ENCODE data around the gene BRINP2. TPM values are rescaled to one million over a fixed set of nuclear protein-coding genes. Genes with fewer than 3 reads are reported as not detected.
A peak's percentile ranks its signal among the peaks of the same experiment; 100 is the strongest.

BRINP2 gene
- total and polyA plus RNA-seq, 2 of the 8 experiments (the other 6 are each of a cell fraction or from before 2014, with no cell fraction given) = 0.39 to 0.42 TPM

GRCh38 chr1:177185209-177185608 lies 14.5 kb downstream of the BRINP2 start:
- Histone ChIP-seq H2BK15ac (ENCODE audit: low read length) (no peak overlapping the region), H2BK12ac (ENCODE audit: low read depth, low read length) (no peak overlapping the region), H3K4me1 (replicated peaks in 1 of 4; ENCODE audit: control insufficient read depth in 3 of 4, insufficient read depth in 4 of 4, low read length in 3 of 4) (peaks cover 0 to 6% (median 2%) of the 10 kb centered on the region in 4 experiments; a peak in 4 of 7 replicates), H3K27ac (ENCODE audit: low read depth, low read length) (no peak overlapping the region), H3K4ac (replicated peaks; ENCODE audit: insufficient read length, low read depth, low read length) (no peak overlapping the region), H3K79me2 (ENCODE audit: control insufficient read depth in 1 of 2, insufficient read depth in 2 of 2, low read length in 2 of 2) (no peaks in the 10 kb centered on the region), H3K18ac (ENCODE audit: extremely low read depth, low read length) (no peak overlapping the region), H2AFZ (ENCODE audit: low read length) (no peak overlapping the region), H3K4me3 (ENCODE audit: extremely low read depth in 1 of 4, insufficient read depth in 2 of 4, low read depth in 3 of 4, low read length in 4 of 4) (no peak overlapping the region), H3K27me3 (replicated peaks in 1 of 4; ENCODE audit: control insufficient read depth in 3 of 4, extremely low read depth in 1 of 4, insufficient read depth in 3 of 4, low read length in 3 of 4) (peaks cover 2 to 13% (median 9%) of the 10 kb centered on the region in 4 experiments; a peak in 5 of 7 replicates), H3K9me3 (ENCODE audit: insufficient read depth in 2 of 2, low read depth in 1 of 2, low read length in 1 of 2) (no peaks in the 10 kb centered on the region), H4K5ac (ENCODE audit: insufficient read length, low read depth, low read length) (no peak overlapping the region), H3K23me2 (ENCODE audit: low read depth, low read length) (peaks cover 8% of the 10 kb centered on the region; the same call in 1 of the 2 replicates), H4K91ac (replicated peaks; ENCODE audit: insufficient read length, low read length) (no peak overlapping the region), H3K14ac (ENCODE audit: insufficient read length) (no peak overlapping the region), H2BK5ac (ENCODE audit: low read depth, low read length) (no peak overlapping the region), H3K56ac (replicated peaks; ENCODE audit: insufficient read length, low read depth, low read length) (no peak overlapping the region), H3K36me3 (ENCODE audit: control insufficient read depth in 2 of 4, insufficient read depth in 4 of 4, low read length in 3 of 4) (no peaks in the 10 kb centered on the region), H3K9ac (replicated peaks in 1 of 4; ENCODE audit: extremely low read depth in 1 of 4, low read depth in 3 of 4, low read length in 3 of 4) (no peak overlapping the region), H2BK120ac (replicated peaks; ENCODE audit: low read depth, low read length) (no peak overlapping the region), H3K23ac (ENCODE audit: insufficient read length) (no peak overlapping the region), H2BK20ac (ENCODE audit: low read length) (no peak overlapping the region), H2AK5ac (ENCODE audit: low read depth, low read length) (no peak overlapping the region), H4K8ac (ENCODE audit: extremely low read depth, insufficient read depth, low read length) (no peak overlapping the region), H3K79me1 (ENCODE audit: low read depth, low read length) (no peaks in the 10 kb centered on the region), H4K20me1 (replicated peaks in 1 of 2; ENCODE audit: control insufficient read depth in 1 of 2, insufficient read depth in 2 of 2, low read length in 2 of 2) (no peaks in the 10 kb centered on the region), H3K4me2 (ENCODE audit: insufficient read depth in 1 of 2, low read depth in 2 of 2, low read length in 2 of 2) (no peak overlapping the region)
- WGBS, 2 experiments (ENCODE audit: extremely low coverage in 1 of 2, insufficient coverage in 1 of 2, insufficient read length in 1 of 2, insufficient replicate concordance in 2 of 2, low coverage in 1 of 2, low lambda C conversion rate in 2 of 2, missing lambda C conversion rate in 1 of 2) = 77% methylated on average over 5 of the region's 5 CpGs; no CpG with 5 or more reads in 1 of the 2 experiments
- ChIA-PET CTCF (ENCODE audit: partially characterized antibody) (interaction anchor here (0.7 to 5.3 kb wide), 12 partner anchors 22 to 288 kb away, joined by 3 to 70 read pairs (median 3); no protein-coding TSS in a partner anchor), POLR2A (ENCODE audit: partially characterized antibody) (no interaction called here)
- FAIRE-seq = no peak
- DNase-seq (ENCODE audit: low read depth in 1 of 2, low spot score in 2 of 2) = peak in 1 of 2 experiments; percentile 58
- peak in 1 of 3 experiments; percentile 53; a peak in 2 of 4 replicates for TF ChIP-seq CTCF (IDR thresholded peaks at IDR 0.05; ENCODE audit: control extremely low read depth in 1 of 3, insufficient read depth in 1 of 3, low read depth in 1 of 3, low read length in 3 of 3)
- TF ChIP-seq SIRT6 (IDR thresholded peaks at IDR 0.05; ENCODE audit: low read length) = no peak
- peak; percentile 27 to 38 for TF ChIP-seq RAD21 (IDR thresholded peaks at IDR 0.05 in 1 of 2, conservative IDR thresholded peaks at IDR 0.05 in 1 of 2; ENCODE audit: low read depth in 2 of 2, low read length in 2 of 2)

Data from H1 (cell line).